ENCODE measurements around the gene FBXL5.
"Not testable (repeated sequence)": the region's sequence is repeated elsewhere in the genome, so short reads cannot be mapped to it uniquely, and the experiment has no call there.

FBXL5 gene

GRCh38 chr4:15652191-15652590 lies 3.0 kb downstream of the FBXL5 start:
- in situ Hi-C loops (cut with HindIII; ENCODE audit: low sequenced_read_pairs), result no loop called here

GRCh38 chr4:15651676-15652075 lies 3.5 kb downstream of the FBXL5 start:
- in situ Hi-C loops (cut with HindIII; ENCODE audit: low sequenced_read_pairs), result no loop called here

- in situ Hi-C loops (cut with HindIII; ENCODE audit: low sequenced_read_pairs), result no loop called here
These were observed 5.1 kb downstream of the FBXL5 start for GRCh38 chr4:15649914-15650545.

GRCh38 chr4:15648600-15648999 lies 6.6 kb downstream of the FBXL5 start:
- in situ Hi-C loops (cut with HindIII; ENCODE audit: low sequenced_read_pairs), result no loop called here

GRCh38 chr4:15638418-15638817 lies 16.7 kb downstream of the FBXL5 start:
- in situ Hi-C loops (cut with HindIII; ENCODE audit: low sequenced_read_pairs), result no loop called here

- in situ Hi-C loops (cut with HindIII; ENCODE audit: low sequenced_read_pairs), result no loop called here
These were observed 18.3 kb downstream of the FBXL5 start for GRCh38 chr4:15636818-15637217.

- in situ Hi-C loops (cut with HindIII; ENCODE audit: low sequenced_read_pairs), result not testable (repeated sequence)
These were observed 37.8 kb downstream of the FBXL5 start for GRCh38 chr4:15617407-15617806.

- in situ Hi-C loops (cut with HindIII; ENCODE audit: low sequenced_read_pairs), result not testable (repeated sequence)
These were observed 40.3 kb downstream of the FBXL5 start for GRCh38 chr4:15614891-15615290.

- in situ Hi-C loops (cut with HindIII; ENCODE audit: low sequenced_read_pairs), result no loop called here
These were observed 43.0 kb downstream of the FBXL5 start for GRCh38 chr4:15612136-15612535.

DNA sequence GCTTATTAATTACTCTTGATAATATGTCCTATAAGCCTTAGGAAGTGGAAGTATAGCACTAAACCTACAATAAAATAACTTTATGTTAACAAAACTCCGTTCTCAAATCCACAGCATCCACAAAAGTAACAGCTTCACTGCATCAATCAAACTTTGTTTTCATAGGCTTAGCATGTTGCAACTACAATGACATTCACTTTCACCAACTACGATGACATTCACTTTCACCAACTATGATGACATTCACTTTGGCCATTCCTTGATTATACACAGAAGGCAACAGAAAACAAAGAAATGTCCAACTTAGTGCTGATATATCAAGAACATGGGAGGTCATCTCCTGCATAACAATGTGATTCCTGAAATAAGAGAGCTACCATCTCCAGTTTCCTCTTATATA lies 44.3 kb downstream of the FBXL5 start:
- in situ Hi-C loops (cut with HindIII; ENCODE audit: low sequenced_read_pairs), result no loop called here

- in situ Hi-C loops (cut with HindIII; ENCODE audit: low sequenced_read_pairs), result no loop called here
These were observed 49.6 kb downstream of the FBXL5 start for GRCh38 chr4:15605537-15605936.

DNA sequence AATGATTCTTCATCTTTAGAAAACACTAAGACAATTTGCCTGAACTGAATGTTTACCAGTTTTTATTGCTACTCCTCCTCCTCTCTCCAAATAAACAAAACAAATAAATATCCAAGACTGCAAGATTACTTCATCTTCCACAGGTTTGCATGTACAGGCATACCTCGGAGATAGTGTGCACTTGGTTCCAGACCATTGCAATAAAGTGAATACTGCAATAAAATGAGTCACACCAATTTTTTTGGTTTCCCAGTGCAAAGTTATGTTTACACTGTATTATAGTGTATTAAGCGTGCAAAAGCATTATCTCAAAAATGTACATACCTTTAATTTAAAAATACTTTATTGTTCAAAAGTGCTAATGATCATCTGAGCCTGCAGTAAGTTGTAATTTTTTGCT lies 53.3 kb downstream of the FBXL5 start:
- in situ Hi-C loops (cut with HindIII; ENCODE audit: low sequenced_read_pairs), result no loop called here

- in situ Hi-C loops (cut with HindIII; ENCODE audit: low sequenced_read_pairs), result no loop called here
These were observed 55.0 kb downstream of the FBXL5 start for GRCh38 chr4:15600176-15600575.

DNA sequence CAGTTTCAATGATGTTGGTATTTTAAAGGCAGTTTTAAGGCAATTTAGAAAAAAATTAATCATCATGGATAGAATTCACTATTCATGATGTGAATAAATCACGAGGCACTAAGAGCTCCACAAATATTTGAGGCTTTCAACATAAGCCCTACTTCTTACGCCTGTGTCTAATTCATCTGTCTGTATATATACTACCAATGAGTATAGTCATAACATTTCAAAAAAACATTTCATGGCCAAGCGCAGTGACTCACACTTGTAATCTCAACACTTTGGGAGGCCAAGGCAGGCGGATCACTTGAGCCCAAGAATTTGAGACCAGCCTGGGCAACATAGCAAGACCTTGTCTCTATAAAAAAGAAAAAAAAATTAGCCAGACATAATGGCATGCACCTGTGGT lies 56.5 kb downstream of the FBXL5 start:
- in situ Hi-C loops (cut with HindIII; ENCODE audit: low sequenced_read_pairs), result no loop called here

DNA sequence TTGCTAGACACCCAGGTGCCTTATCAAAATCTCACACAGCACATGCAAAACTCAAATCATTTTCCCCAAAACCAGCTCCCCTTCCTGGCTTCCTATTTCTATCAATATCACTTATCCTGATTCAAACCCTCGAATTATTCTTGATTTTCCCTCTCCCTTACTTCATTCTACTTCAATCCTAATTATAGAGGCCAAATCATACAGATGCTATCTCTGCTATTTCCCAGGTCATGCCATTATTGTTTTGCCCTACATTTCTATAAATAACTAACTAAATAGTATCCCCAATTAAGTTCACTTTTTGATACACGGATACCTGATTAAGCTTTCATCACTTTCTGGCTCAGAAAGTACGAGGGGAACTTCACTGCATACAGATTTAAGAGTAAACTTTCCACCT lies 62.4 kb downstream of the FBXL5 start:
- in situ Hi-C loops (cut with HindIII; ENCODE audit: low sequenced_read_pairs), result no loop called here

GRCh38 chr4:15587649-15588048 lies 67.5 kb downstream of the FBXL5 start:
- in situ Hi-C loops (cut with HindIII; ENCODE audit: low sequenced_read_pairs), result no loop called here

GRCh38 chr4:15586066-15586465 lies 69.1 kb downstream of the FBXL5 start:
- in situ Hi-C loops (cut with HindIII; ENCODE audit: low sequenced_read_pairs), result no loop called here

DNA sequence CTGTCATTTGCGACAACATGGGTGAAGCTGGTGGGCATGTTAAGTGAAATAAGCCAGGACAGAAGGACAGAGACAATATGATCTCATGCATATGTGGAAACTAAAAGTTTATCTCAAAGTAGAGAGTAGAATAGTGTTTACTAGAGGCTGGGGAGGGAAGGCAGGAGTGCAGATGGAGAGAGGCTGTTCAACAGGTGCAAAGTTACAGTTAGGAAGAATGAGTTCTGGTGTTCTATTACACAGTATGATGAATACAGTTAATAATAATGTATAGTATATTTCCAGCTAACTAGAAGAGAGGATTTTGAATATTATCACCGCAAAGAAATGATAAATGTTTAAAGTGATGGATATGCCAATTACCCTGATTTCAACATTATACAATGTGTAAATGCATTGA lies 69.8 kb downstream of the FBXL5 start:
- in situ Hi-C loops (cut with HindIII; ENCODE audit: low sequenced_read_pairs), result no loop called here

DNA sequence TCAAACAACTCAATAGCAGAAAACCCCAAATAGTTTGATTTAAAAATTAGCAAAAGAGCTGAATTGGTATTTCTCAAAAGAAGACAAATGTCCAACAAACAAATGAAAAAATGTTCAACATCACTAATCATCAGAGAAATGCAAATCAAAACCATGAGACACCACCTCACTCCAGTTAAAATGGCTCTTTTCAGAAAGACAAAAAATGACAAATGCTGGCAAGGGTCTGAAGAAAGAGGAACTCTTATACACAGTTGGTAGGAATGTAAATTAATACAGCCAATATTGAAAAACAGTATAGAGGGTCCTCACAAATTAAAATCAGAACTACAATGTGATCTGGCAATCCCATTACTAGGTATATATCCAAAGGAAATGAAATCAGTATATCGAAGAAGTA lies 70.4 kb downstream of the FBXL5 start:
- in situ Hi-C loops (cut with HindIII; ENCODE audit: low sequenced_read_pairs), result no loop called here

- in situ Hi-C loops (cut with HindIII; ENCODE audit: low sequenced_read_pairs), result no loop called here
These were observed 77.6 kb downstream of the FBXL5 start for GRCh38 chr4:15577508-15577907.

GRCh38 chr4:15575966-15576365 lies 79.2 kb downstream of the FBXL5 start:
- in situ Hi-C loops (cut with HindIII; ENCODE audit: low sequenced_read_pairs), result no loop called here

DNA sequence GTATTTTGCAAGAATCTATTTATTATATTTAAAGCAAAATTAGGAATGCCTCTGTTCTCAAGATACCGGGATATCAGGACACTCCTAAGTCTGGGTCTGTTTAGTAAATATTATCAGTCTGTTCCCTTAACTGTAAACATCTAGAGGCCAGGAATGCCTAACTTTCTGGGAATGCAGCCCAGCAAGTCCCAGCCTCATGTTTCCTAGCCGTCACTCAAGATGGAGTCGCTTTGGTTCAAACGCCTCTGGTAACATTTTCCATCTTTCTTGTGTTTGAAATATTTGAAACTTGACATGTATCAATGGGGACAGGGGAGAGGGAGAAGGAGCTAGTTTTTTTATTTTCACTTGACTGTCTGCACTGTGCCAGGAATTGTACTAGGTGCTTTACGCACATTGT lies 85.4 kb downstream of the FBXL5 start:
- in situ Hi-C loops (cut with HindIII; ENCODE audit: low sequenced_read_pairs), result no loop called here

DNA sequence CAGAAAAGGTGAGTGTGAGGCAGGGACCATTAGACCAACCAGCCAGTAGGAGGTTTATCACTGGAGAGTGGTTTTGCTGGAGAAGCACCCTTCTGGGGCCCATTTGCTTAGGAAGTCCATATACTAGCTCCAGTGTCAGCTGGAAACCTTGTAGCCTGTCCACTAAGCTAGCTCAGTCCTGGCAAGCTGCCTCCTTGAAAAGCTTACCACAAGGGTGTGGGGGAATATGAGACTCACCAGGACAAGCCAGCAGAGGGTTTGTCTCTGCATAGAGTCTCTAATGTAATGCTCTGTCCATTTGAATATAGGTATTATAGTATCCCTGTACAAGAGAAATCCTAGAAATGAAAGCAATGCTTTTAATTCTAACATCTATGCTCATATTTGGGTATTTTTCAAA lies 86.3 kb downstream of the FBXL5 start:
- in situ Hi-C loops (cut with HindIII; ENCODE audit: low sequenced_read_pairs), result no loop called here

All from DLD1 (cell line).